ENCODE data around the gene ALS2. TPM values are rescaled to one million over a fixed set of nuclear protein-coding genes. Genes with fewer than 3 reads are reported as not detected.
"Not testable (repeated sequence)": the region's sequence is repeated elsewhere in the genome, so short reads cannot be mapped to it uniquely, and the experiment has no call there.

The ALS2 gene
- total RNA-seq, 1 donor from 2014 or later, result 8.4 TPM

DNA sequence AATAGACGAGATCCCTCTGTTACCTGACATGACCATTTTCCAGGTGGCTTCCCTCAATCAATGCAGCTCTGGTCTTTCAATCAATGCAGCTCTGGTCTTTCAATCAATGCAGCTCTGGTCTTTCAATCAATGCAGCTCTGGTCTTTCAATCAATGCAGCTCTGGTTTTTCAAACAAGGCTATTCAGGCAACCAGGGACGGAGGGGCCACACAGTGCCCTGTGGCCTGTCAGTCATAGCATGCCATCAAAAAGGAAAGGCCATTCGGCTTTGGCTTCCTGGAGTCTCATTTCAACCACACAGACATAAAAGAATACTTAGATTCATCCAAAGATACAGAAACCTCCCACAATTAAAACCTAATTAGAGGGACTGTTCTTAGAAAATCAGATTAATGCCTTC, 95.6 kb downstream of the ALS2 start:
- intact Hi-C loops (cut with micrococcal nuclease), result no loop called here

DNA sequence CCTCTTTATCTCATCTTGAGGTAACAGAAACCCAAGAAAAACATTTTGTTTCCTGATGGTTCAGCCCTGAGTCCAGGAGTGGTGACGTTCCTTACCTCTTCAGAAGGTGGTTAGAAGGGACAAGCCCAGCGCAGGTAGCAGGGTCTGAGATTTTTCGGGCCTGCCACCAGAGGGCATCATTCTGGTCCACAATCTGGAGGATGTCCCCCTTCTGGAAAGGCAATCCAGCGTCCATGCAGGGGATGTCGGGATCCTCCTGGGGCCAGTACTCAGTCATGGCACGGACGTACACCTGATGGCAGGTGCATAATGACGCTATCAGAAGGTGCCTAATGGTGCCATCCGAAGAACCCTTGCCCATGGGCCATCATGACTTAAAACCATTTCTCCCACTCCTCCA, 100.0 kb downstream of the ALS2 start:
- intact Hi-C loops (cut with micrococcal nuclease), result no loop called here

DNA sequence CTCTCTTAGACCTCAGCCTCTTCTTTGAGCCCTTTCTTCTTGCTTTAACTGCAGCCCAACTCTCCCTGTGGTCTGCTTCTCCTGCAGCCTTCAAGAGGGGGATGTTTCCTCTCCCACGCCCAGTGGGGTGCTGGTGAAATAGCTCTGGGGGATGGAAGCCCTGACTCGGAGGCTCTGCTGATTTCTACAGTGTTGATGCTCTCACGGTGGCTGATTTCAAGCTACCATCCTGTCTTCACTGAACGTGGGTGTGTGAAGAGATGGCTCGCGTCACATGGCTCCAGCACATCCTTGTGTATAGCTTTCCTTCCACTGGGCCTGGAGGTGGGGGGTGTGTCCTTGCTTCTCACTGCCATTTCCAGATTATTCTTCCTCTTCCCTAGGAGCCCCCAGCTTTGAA, 102.3 kb downstream of the ALS2 start:
- intact Hi-C loops (cut with micrococcal nuclease), result no loop called here

DNA sequence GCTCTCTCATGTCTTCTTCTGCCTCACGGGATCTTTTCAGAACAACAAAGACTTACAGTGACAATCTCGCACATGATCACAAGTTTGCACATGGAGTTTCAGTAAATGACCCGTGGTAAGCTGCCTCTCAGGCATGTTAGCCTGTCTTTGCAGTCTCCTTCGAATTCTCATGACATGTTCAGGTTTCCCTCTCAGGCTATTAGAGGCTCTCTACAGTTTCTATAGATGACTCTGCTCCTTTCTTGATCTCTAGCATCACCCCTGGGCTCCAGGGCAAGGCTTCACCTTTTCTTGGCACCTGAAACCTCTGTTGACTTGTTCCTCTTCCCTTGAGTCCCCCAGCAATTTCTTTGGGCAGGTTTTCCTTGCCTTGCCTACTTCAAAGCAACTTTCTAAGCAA, 105.3 kb downstream of the ALS2 start:
- intact Hi-C loops (cut with micrococcal nuclease), result no loop called here

DNA sequence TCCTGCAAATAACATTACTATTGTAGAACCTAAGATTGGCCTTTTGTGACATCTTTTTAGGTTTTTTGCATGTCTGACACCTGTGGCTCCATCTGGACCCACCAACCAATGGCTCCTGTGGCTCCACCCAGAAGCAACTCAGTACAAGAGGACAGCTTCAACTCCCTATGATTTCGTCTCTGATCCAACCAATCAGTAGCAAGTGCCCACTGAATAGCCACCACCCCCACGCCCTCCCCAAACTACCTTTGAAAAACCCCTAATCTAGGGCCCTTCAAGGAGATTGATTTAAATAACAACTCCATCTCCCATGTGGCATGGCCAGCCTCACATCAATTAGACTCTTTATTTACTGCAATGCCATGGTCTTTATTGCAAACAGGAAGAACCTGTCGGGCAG, 105.9 kb downstream of the ALS2 start:
- intact Hi-C loops (cut with micrococcal nuclease), result no loop called here

DNA sequence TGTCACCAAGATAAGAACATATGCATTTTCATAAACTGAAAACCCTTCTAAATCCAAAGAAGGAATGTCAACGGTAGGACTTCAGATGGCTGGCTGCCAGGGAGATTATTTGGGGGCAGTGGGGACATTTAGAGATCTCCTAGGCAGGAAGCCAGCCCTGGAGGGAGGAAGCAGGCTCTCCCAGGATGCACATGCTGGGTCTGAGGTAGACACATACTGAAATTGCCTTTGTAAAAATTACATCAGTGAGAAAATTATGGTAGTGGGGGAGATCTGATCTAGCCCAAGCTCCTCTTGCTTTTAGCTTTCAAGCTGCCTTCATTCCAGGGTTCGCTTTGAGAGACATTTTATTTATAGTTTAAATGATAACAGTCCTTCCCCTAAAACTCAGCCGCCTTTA, 106.4 kb downstream of the ALS2 start:
- intact Hi-C loops (cut with micrococcal nuclease), result no loop called here

DNA sequence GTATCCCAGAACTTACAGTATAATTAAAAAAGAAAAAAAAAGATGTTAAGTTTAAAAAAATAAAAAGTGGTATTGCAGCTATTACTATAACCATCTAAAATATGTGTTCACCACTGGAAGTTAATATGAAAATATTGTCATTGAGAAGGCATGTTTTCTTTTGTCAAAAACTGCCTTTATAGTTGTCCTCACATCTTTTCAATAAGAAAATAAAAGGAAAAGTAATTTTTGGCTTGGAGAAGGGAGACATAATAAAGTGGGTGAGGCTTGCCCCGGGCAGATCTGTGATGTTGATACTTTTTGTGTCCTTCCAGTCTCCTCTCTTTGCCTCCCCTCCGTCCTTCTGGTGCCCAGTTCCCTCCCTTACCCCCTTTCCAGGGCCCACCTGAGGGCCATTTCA, 107.2 kb downstream of the ALS2 start:
- intact Hi-C loops (cut with micrococcal nuclease), result no loop called here

DNA sequence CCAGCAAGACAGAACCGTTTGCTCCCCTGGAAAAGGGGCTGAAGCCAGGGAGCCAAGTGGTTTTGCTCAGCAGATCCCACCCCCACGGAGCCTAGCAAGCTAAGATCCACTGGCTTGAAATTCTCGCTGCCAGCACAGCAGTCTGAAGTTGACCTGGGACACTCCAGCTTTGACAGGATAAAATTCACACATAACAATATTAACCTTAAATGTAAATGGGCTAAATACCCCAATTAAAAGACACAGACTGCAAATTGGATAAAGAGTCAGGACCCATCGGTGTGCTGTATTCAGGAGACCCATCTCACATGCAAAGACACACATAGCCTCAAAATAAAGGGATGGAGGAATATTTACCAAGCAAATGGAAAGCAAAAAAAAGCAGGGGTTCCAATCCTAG, 109.5 kb downstream of the ALS2 start:
- intact Hi-C loops (cut with micrococcal nuclease), result not testable (repeated sequence)

DNA sequence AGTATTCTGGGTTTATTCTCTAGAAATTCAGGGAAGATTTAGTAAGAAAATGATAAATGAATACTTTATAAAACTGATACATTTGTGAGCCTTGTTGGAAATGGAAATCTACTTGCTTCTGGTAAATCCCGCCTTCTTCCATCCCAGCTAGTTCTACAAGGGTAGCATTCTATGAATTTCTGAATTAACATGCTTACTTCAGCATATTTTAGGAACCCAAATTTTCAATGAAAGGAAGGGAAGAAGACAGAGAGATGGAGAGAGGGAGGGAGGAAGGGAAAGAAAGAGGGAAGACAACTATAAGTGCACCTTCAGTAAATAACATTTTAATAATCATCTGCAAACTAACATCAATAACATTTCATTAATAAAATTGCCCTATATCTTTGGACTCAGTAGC, 110.9 kb downstream of the ALS2 start:
- intact Hi-C loops (cut with micrococcal nuclease), result no loop called here

DNA sequence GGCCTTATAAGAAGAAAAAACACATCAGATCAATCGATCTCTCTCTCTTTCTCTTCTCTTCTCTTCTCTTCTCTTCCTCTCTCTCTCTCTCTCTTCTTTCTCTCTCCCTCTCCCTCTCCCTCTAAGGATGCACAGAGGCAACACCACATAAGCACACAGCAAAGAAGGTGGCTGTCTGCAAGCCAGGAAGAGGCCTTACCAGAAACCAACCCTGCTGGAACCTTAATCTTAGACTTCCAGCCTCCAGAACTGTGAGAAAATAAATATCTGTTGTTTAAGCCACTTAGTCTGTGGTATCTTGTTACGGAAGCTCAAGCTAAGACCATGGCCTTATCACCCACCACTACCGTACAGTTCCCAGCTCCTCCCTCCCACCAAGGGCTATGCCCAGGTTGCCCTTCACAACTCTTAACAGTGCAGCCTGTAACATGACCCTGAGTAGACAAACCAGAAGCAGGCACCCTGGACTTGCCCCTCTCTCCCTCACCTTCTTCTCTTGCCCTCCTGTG, 112.3 kb downstream of the ALS2 start:
- intact Hi-C loops (cut with micrococcal nuclease), result no loop called here

DNA sequence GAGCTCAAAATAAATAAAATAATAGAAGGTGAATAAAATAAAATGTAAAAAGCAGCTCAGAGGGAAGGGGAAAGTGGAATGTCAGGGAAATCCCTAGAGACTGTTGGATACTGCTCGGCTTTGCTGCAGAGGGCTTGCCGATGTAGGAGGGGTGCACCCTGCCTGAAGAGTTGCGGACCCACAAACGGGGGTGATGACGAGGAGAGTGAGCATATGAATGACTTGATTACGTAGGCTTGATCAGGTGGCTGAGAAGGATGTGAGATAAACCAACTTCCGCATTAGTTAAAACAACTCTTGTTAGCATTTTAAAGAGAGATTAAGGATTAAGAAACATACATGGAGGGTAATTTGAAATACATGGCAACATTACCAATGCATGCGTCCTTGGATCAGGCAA, 116.4 kb downstream of the ALS2 start:
- intact Hi-C loops (cut with micrococcal nuclease), result no loop called here

DNA sequence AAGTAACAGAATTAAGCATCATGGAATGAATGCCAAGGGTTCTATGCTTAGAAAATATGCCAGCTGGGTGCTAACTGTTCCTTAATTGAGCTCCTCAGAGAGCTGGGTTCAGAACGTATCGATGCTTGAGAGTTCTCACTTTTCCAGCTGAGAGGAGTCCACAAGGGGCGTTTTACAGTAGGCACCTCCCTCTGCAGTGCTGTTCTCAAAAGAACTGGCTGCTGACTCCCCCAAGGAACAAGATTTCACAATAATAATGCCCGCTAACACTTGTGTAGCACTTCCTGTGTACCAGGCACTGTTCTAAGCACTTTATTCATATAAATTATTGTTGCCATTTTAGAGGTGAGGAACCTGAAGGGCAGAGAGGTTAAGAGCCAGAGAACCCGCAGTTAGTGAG, 119.4 kb downstream of the ALS2 start:
- intact Hi-C loops (cut with micrococcal nuclease), result no loop called here

DNA sequence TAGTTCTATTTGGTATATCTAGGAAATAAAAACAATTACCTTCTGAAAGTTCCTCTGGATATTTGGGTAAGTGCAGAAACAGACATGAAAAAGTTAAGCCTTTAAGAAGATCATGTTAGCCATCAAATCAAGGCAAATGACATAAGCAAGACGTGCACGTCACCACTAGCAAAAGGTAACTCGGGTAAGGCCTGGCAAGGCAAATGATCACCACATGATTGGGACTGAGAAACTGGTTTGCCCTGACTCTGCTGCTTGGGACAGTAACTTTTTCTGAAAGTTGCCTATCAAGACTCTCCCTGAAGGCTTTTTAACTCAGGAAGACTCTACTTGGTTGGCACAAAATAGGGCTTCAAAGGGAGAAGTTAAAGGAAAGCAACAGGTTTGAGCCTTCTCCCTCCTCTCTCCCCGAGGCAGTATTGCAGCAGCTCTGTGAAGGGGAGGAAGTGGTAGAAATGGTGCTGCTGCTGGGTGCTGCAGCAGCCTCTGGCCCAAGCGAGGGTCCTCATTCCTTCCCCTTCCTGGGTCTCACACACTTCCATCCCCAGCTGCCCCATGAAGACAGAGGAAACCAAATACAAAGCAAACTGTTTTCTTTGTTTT, 120.3 kb downstream of the ALS2 start:
- intact Hi-C loops (cut with micrococcal nuclease), result no loop called here

DNA sequence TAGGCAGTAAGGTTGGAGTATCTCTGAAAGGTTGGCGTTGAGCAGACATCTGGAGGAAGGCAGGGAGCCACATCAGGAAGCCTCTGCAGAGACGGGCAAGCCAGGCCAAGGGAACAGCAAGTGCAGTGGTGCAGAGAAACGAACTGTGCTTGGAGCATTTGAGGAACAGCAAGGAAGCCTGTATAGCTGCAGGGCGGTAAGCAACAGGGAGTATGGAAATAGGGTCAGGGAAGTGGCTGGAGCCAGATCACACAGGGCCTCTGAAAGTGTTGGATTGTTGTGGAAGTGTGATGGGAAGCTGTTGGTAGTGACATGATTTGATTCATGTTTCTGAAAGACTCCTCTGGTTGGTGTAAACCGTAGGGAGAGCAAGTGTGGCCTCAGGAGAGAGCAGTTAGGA, 124.0 kb downstream of the ALS2 start:
- intact Hi-C loops (cut with micrococcal nuclease), result no loop called here

DNA sequence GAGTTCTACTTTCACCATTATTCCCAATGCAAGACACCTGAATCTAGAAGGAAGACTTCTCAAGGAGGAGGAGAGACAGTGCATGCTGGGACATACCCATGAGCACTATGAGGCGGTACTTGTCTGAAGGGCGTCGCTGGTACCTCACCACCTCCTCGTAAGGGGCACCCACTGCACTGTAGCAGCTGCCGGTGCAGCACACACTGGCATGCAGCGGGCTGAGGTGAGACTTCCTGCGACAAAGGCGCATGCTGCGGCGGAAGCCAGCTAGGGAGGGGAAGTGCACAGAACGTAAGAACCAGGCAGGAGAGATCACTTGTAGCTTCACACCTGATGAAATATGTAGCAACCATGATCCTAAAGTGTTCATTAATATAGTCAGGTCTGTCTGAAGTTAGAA, 124.6 kb downstream of the ALS2 start:
- intact Hi-C loops (cut with micrococcal nuclease), result no loop called here

DNA sequence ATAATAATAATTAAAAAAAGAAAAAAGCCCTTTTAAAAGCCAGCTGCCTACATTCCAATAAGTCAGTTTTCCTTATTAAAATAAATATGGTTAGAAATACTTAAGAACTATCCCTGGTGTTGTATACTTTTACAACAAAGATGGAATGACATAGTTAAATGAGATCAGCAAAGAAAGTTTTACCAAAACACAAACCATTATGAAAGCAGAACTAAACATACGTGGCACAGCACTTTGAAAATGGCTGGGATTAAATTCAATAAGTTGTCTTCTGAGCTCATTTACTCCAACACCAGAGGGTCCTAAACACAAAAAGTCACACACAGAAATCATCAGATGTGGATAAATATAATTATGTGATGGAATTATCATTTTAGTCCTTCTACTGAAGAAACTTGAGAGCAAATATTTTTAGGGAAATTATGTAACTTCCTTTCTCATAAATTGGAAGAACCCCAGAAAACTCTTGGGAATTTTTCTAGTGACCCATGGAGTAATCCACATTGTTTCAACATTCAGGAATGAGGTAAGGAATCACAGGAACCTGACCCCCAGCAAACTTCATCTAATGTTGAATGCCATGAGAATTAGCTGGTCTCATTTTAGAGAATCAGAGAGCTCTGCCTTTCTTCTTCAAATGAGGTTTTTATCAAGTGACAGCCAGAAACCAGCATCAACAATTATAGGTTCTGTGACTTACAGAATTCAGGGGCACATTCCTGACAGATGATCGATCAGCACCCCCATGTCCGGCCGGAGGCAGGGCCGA, 125.9 kb downstream of the ALS2 start:
- intact Hi-C loops (cut with micrococcal nuclease), result no loop called here

DNA sequence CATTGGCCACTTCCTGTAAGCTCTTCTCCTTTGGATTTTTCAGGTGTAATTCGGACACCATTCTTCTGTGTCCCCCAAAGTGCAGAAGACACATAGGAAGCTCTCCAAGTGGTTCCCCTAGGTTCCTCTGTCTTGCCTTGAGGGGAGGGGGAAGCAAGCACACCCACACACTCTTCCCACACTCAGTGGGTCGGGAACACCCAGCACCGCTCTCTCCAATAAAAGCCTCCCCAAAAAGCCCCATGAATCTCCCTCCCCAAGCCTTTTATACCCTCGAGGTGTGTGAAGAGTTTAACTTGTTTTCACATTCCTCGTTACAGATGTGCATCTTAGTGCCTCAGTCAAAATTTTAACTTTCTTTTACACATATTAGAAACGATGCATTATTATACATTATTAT, 127.5 kb downstream of the ALS2 start:
- intact Hi-C loops (cut with micrococcal nuclease), result no loop called here

Other genes with a start within 250 kb of the ALS2 start
- gene TMEM237, start 137.4 kb downstream of the ALS2 start, total RNA-seq, result 19.9 and 24.1 TPM in 2 replicates
- gene MPP4, start 82.3 kb downstream of the ALS2 start, total RNA-seq, result not detected in 2 replicates
- gene CDK15, start 25.6 kb upstream of the ALS2 start, total RNA-seq, result not detected in 2 replicates